HEK293 (cell line): ENCODE results near the gene PHACTR3.

Source experiments
- CTCF ChIA-PET: fragments of 350-600 bp; formaldehyde crosslinking; extraction: SDS; loops from one replicate; lab custom pipeline; 2021; ENCODE audit warnings: antibody characterized with exemption; lab: Yijun Ruan, JAX
- POLR2A ChIA-PET: fragments of 300-600 bp; formaldehyde crosslinking; extraction: SDS; loops from one replicate; lab custom pipeline; 2020; ENCODE audit warnings: antibody characterized with exemption, inconsistent platforms; lab: Yijun Ruan, JAX
- H3K27ac ChIP-seq: fragments of 200-500 bp; sonication (Bioruptor generic); 2 replicates; pipeline ENCODE4 v1.5.1; 2014; ENCODE audit warnings: low read depth, low read length, control low read depth, inconsistent platforms; ENCODE audit errors: extremely low read depth
- H3K36me3 ChIP-seq, 2 experiments: fragments of 200-500 bp in 1 of 2; sonication (Bioruptor generic) in 1 of 2; 1 replicate in 1 of 2; 2 replicates in 1 of 2; pipeline ENCODE4 v1.5.1; 2014 to 2017; ENCODE audit warnings: inconsistent platforms in 2 of 2, low read length in 2 of 2; ENCODE audit not compliant: control insufficient read depth in 2 of 2, insufficient read depth in 1 of 2
- H3K4me1 ChIP-seq: fragments of 200-500 bp; sonication (Bioruptor generic); 2 replicates; pipeline ENCODE4 v1.5.1; 2014; ENCODE audit warnings: mild to moderate bottlenecking, low read length, inconsistent platforms; ENCODE audit not compliant: control insufficient read depth, insufficient read depth
- H3K4me3 ChIP-seq: 2 replicates; pipeline ENCODE4 v1.5.1; 2011; ENCODE audit warnings: low read depth, mild to moderate bottlenecking, control low read depth, low read length, moderate library complexity
- H3K9me3 ChIP-seq: fragments of 200-500 bp; sonication (Bioruptor generic); 2 replicates; pipeline ENCODE4 v1.5.1; 2014; ENCODE audit warnings: low read depth, low read length, inconsistent platforms; ENCODE audit not compliant: control insufficient read depth, insufficient read depth
- BCL11A ChIP-seq: fragments of 450-650 bp; formaldehyde crosslinking; IDR thresholded peaks from 2 replicates; pipeline ENCODE4 v1.5.1; 2016; ENCODE audit warnings: low read depth, missing biosample characterization, missing genetic modification characterization
- GFI1B ChIP-seq: fragments of 450-650 bp; formaldehyde crosslinking; IDR thresholded peaks from 2 replicates; pipeline ENCODE4 v1.5.1; 2016; ENCODE audit warnings: missing biosample characterization, missing genetic modification characterization
- GLI4 ChIP-seq: fragments of 450-650 bp; formaldehyde crosslinking; IDR thresholded peaks from 2 replicates; pipeline ENCODE4 v1.5.1; 2016; ENCODE audit warnings: missing biosample characterization, missing genetic modification characterization
- KLF8 ChIP-seq: fragments of 450-650 bp; formaldehyde crosslinking; IDR thresholded peaks from 2 replicates; pipeline ENCODE4 v1.5.1; 2016; ENCODE audit warnings: missing biosample characterization, missing genetic modification characterization
- SCRT2 ChIP-seq: fragments of 450-650 bp; formaldehyde crosslinking; IDR thresholded peaks from 2 replicates; pipeline ENCODE4 v1.5.1; 2016; ENCODE audit warnings: missing biosample characterization, missing genetic modification characterization
- ZBTB20 ChIP-seq: fragments of 450-650 bp; formaldehyde crosslinking; IDR thresholded peaks from 2 replicates; pipeline ENCODE4 v1.5.1; 2016; ENCODE audit warnings: missing biosample characterization, missing genetic modification characterization
- ZBTB21 ChIP-seq: fragments of 450-650 bp; formaldehyde crosslinking; IDR thresholded peaks from 2 replicates; pipeline ENCODE4 v1.5.1; 2017; ENCODE audit warnings: missing biosample characterization, missing genetic modification characterization
- ZFHX2 ChIP-seq: fragments of 450-650 bp; formaldehyde crosslinking; conservative IDR thresholded peaks from 2 replicates; pipeline ENCODE4 v1.5.1; 2016; ENCODE audit warnings: missing biosample characterization, missing genetic modification characterization
- ZNF112 ChIP-seq: fragments of 450-650 bp; formaldehyde crosslinking; IDR thresholded peaks from 2 replicates; pipeline ENCODE4 v1.5.0; 2017; ENCODE audit warnings: missing biosample characterization, missing genetic modification characterization
- ZNF114 ChIP-seq: fragments of 450-650 bp; formaldehyde crosslinking; IDR thresholded peaks from 2 replicates; pipeline ENCODE4 v1.5.0; 2017; ENCODE audit warnings: missing biosample characterization, missing genetic modification characterization
- ZNF132 ChIP-seq: fragments of 450-650 bp; formaldehyde crosslinking; IDR thresholded peaks from 2 replicates; pipeline ENCODE4 v1.5.1; 2017; ENCODE audit warnings: missing biosample characterization, missing genetic modification characterization, borderline replicate concordance
- ZNF138 ChIP-seq: fragments of 450-650 bp; formaldehyde crosslinking; IDR thresholded peaks from 2 replicates; pipeline ENCODE4 v1.5.1; 2016; ENCODE audit warnings: missing biosample characterization, missing genetic modification characterization, borderline replicate concordance
- ZNF24 ChIP-seq: fragments of 450-650 bp; formaldehyde crosslinking; IDR thresholded peaks from 2 replicates; pipeline ENCODE4 v1.5.1; 2016; ENCODE audit warnings: missing biosample characterization, missing genetic modification characterization
- ZNF266 ChIP-seq: fragments of 450-650 bp; formaldehyde crosslinking; IDR thresholded peaks from 2 replicates; pipeline ENCODE4 v1.5.1; 2016; ENCODE audit warnings: missing biosample characterization, missing genetic modification characterization, low read depth
- ZNF292 ChIP-seq: fragments of 450-650 bp; formaldehyde crosslinking; IDR thresholded peaks from 2 replicates; pipeline ENCODE4 v1.5.1; 2016; ENCODE audit warnings: low read depth, missing biosample characterization, missing genetic modification characterization, borderline replicate concordance
- ZNF473 ChIP-seq: fragments of 450-650 bp; formaldehyde crosslinking; IDR thresholded peaks from 2 replicates; pipeline ENCODE4 v1.5.1; 2017; ENCODE audit warnings: missing biosample characterization, missing genetic modification characterization
- ZNF48 ChIP-seq: fragments of 450-650 bp; formaldehyde crosslinking; IDR thresholded peaks from 2 replicates; pipeline ENCODE4 v1.5.1; 2016; ENCODE audit warnings: missing biosample characterization, missing genetic modification characterization
- ZNF555 ChIP-seq: fragments of 450-650 bp; formaldehyde crosslinking; conservative IDR thresholded peaks from 2 replicates; pipeline ENCODE4 v1.5.1; 2017; ENCODE audit warnings: missing biosample characterization, mild to moderate bottlenecking, missing genetic modification characterization, inconsistent platforms
- ZNF585B ChIP-seq: fragments of 450-650 bp; formaldehyde crosslinking; IDR thresholded peaks from 2 replicates; pipeline ENCODE4 v1.5.1; 2016; ENCODE audit warnings: missing biosample characterization, missing genetic modification characterization
- ZNF621 ChIP-seq: fragments of 450-650 bp; formaldehyde crosslinking; IDR thresholded peaks from 2 replicates; pipeline ENCODE4 v1.5.1; 2017; ENCODE audit warnings: missing biosample characterization, missing genetic modification characterization
- ZNF629 ChIP-seq: fragments of 450-650 bp; formaldehyde crosslinking; IDR thresholded peaks from 2 replicates; pipeline ENCODE4 v1.5.1; 2017; ENCODE audit warnings: missing biosample characterization, missing genetic modification characterization
- ZNF785 ChIP-seq: fragments of 450-650 bp; formaldehyde crosslinking; IDR thresholded peaks from 2 replicates; pipeline ENCODE4 v1.5.1; 2016; ENCODE audit warnings: missing biosample characterization, missing genetic modification characterization
- ZNF830 ChIP-seq: fragments of 450-650 bp; IDR thresholded peaks from 2 replicates; pipeline ENCODE4 v1.5.0; 2018; ENCODE audit warnings: missing biosample characterization, missing genetic modification characterization, low read depth, mild to moderate bottlenecking, moderate library complexity
- TF ChIP-seq, protein P1 (sequence below): fragments of 450-650 bp; formaldehyde crosslinking; IDR thresholded peaks from 2 replicates; pipeline ENCODE4 v1.5.1; 2016; ENCODE audit warnings: missing biosample characterization, missing genetic modification characterization
- TF ChIP-seq, protein P2 (sequence below): fragments of 450-650 bp; formaldehyde crosslinking; IDR thresholded peaks from 2 replicates; pipeline ENCODE4 v1.5.1; 2016; ENCODE audit warnings: missing biosample characterization, missing genetic modification characterization
- TF ChIP-seq, protein P3 (sequence below): fragments of 450-650 bp; formaldehyde crosslinking; IDR thresholded peaks from 2 replicates; pipeline ENCODE4 v1.5.1; 2016; ENCODE audit warnings: missing biosample characterization, missing genetic modification characterization
- TF ChIP-seq, protein P4 (sequence below): fragments of 450-650 bp; formaldehyde crosslinking; IDR thresholded peaks from 2 replicates; pipeline ENCODE4 v1.5.1; 2016; ENCODE audit warnings: missing biosample characterization, missing genetic modification characterization

Gene PHACTR3

DNA sequence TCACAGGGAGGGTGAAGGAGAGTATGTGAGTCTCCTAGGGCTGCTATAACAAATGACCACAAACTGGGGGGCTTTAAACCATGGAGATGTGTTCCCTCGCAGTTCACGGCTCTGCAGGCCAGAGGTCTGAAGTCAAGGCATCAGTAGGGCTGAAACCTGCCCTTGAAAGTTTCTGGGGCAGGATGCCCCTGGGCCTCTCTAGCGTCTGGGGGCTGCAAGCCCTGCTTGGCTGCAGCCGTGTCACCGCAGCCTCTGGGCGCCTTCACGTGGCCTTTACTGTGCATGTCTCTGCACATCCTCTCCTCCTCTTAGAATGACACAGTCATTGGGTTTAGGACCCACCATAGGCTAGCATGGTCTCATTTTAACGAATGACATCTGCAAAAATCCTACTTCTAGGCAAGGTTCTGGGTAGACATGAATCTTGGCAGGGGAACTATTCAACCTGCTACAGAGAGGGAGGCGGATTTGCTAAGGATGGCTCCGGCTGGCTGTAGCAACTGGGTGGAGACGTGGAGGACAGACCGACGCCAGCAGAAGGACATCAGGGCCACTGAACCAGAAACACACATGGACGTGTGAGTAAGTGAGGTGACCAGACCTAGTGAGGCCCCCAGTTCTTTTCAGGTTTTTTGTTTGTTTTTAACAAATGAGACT, 58.6 kb downstream of the PHACTR3 start:
- no peak for TF ChIP-seq ZNF830 (tag by site-specific recombination)
- TF ChIP-seq ZNF785 (tag by site-specific recombination): no peak
- ChIA-PET CTCF (no interaction called here), POLR2A (no interaction called here)
- Histone ChIP-seq H3K4me1 (no peaks in the 10 kb centered on the region), H3K36me3 (no peaks in the 10 kb centered on the region), H3K4me3 (no peak overlapping the region), H3K9me3 (no peaks in the 10 kb centered on the region), H3K27ac (no peak overlapping the region)

DNA sequence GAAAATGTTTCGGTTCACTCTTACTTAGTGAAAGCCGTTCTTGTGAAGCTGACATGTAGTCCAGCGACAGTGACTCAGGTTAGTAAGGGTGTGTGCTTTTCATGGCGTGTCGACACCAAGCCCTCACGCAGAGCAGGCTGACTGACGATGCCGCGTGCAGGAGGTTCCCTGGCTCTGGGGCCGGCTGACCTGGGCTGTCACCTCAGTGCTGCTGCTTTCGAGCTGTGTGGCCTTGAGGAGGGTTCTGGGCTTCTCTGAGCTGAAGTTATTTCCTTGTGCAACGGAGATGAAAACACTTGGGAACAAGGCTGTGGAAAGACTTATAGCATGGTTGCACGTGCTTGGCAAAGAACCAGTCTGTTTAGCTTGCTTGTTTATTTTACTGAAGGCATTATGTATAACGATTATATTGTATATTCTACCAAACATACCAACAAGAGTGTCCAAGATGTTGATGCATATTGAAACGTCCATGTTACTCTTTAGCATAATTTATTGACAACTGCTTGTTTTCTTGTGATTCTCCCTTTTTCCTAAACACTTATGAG, 59.2 kb downstream of the PHACTR3 start:
- no peaks in the 10 kb centered on the region for H3K9me3 ChIP-seq
- no peak overlapping the region for H3K27ac ChIP-seq
- no peak overlapping the region for H3K4me3 ChIP-seq
- H3K4me1 ChIP-seq: no peaks in the 10 kb centered on the region
- TF ChIP-seq ZBTB21 (tag by site-specific recombination) (no peak), ZNF24 (no peak), ZNF266 (tag by site-specific recombination) (no peak), ZNF555 (tag by site-specific recombination) (no peak), ZNF629 (no peak), KLF8 (tag by site-specific recombination) (no peak)
- TF ChIP-seq, protein P1, sequence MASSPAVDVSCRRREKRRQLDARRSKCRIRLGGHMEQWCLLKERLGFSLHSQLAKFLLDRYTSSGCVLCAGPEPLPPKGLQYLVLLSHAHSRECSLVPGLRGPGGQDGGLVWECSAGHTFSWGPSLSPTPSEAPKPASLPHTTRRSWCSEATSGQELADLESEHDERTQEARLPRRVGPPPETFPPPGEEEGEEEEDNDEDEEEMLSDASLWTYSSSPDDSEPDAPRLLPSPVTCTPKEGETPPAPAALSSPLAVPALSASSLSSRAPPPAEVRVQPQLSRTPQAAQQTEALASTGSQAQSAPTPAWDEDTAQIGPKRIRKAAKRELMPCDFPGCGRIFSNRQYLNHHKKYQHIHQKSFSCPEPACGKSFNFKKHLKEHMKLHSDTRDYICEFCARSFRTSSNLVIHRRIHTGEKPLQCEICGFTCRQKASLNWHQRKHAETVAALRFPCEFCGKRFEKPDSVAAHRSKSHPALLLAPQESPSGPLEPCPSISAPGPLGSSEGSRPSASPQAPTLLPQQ (tag by site-specific recombination): no peak
- TF ChIP-seq, protein P2, sequence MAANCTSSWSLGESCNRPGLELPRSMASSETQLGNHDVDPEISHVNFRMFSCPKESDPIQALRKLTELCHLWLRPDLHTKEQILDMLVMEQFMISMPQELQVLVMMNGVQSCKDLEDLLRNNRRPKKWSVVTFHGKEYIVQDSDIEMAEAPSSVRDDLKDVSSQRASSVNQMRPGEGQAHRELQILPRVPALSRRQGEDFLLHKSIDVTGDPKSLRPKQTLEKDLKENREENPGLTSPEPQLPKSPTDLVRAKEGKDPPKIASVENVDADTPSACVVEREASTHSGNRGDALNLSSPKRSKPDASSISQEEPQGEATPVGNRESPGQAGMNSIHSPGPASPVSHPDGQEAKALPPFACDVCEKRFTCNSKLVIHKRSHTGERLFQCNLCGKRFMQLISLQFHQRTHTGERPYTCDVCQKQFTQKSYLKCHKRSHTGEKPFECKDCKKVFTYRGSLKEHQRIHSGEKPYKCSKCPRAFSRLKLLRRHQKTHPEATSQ (tag by site-specific recombination): no peak
- TF ChIP-seq, all 188 proteins: peak for 0
- ChIA-PET POLR2A (no interaction called here), CTCF (no interaction called here)
- H3K36me3 ChIP-seq: no peaks in the 10 kb centered on the region

DNA sequence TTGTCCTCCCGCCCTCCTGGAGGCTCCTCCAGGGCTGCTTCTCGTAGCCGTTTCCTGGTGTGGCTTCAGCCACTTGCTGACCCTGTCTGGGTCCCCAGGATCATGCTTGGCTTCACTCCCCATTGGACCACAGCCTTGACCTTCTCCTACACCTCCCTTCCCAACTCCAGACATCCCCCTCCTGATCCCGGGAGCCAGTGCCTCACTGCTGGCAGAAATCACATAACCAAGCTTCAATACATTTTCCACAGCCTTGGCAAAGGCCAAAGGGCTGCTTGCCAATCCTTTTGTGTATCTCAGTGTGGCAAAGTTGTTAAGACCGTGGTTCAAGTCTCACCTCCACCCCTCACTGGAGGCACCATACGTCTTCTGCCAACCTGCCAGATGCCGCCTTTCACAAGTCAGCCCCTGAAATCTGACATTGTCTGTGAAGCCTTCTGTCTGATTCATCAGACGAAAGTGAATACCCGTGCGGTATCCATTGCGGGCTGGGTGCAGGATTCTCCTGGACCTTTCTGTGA, 60.1 kb downstream of the PHACTR3 start:
- no peak overlapping the region for H3K27ac ChIP-seq
- CTCF ChIA-PET: no interaction called here
- POLR2A ChIA-PET: no interaction called here
- no peaks in the 10 kb centered on the region for H3K9me3 ChIP-seq
- no peaks in the 10 kb centered on the region for H3K36me3 ChIP-seq
- H3K4me3 ChIP-seq: no peak overlapping the region
- H3K4me1 ChIP-seq: no peaks in the 10 kb centered on the region
- TF ChIP-seq ZFHX2 (tag by site-specific recombination): no peak
- TF ChIP-seq ZNF48 (tag by site-specific recombination): no peak
- no peak for TF ChIP-seq ZNF132 (tag by site-specific recombination)
- no peak for TF ChIP-seq ZBTB20 (tag by site-specific recombination)
- TF ChIP-seq GFI1B (tag by site-specific recombination): no peak
- TF ChIP-seq ZNF621 (tag by site-specific recombination): no peak
- no peak for TF ChIP-seq ZNF292 (tag by site-specific recombination)
- TF ChIP-seq ZNF585B: no peak
- TF ChIP-seq BCL11A (tag by site-specific recombination): no peak
- no peak for TF ChIP-seq ZNF112 (tag by site-specific recombination)
- TF ChIP-seq, protein P3, sequence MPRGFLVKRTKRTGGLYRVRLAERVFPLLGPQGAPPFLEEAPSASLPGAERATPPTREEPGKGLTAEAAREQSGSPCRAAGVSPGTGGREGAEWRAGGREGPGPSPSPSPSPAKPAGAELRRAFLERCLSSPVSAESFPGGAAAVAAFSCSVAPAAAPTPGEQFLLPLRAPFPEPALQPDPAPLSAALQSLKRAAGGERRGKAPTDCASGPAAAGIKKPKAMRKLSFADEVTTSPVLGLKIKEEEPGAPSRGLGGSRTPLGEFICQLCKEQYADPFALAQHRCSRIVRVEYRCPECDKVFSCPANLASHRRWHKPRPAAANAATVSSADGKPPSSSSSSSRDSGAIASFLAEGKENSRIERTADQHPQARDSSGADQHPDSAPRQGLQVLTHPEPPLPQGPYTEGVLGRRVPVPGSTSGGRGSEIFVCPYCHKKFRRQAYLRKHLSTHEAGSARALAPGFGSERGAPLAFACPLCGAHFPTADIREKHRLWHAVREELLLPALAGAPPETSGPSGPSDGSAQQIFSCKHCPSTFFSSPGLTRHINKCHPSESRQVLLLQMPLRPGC: no peak
- no peak for TF ChIP-seq ZNF473 (tag by site-specific recombination)
- TF ChIP-seq, protein P4, sequence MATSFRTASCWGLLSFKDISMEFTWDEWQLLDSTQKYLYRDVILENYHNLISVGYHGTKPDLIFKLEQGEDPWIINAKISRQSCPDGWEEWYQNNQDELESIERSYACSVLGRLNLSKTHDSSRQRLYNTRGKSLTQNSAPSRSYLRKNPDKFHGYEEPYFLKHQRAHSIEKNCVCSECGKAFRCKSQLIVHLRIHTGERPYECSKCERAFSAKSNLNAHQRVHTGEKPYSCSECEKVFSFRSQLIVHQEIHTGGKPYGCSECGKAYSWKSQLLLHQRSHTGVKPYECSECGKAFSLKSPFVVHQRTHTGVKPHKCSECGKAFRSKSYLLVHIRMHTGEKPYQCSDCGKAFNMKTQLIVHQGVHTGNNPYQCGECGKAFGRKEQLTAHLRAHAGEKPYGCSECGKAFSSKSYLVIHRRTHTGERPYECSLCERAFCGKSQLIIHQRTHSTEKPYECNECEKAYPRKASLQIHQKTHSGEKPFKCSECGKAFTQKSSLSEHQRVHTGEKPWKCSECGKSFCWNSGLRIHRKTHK (tag by site-specific recombination): no peak
- no peak for TF ChIP-seq GLI4 (tag by site-specific recombination)
- no peak for TF ChIP-seq SCRT2 (tag by site-specific recombination)
- TF ChIP-seq ZNF138 (tag by site-specific recombination): no peak
- no peak for TF ChIP-seq ZNF114 (tag by site-specific recombination)
